Colon (tissue), 2 donors: ENCODE results near the gene MAPKBP1.

ENCODE experiments used
- FAIRE-seq: peaks from 2 replicates; lab custom pipeline; 2012; peaks lifted over from hg19 to GRCh38; lab: Jason Lieb, UNC
- donor health status: control.
- donor health status: control.

MAPKBP1 gene

GRCh38 chr15:41870689-41871081 lies 96.4 kb downstream of the MAPKBP1 start:
- FAIRE-seq: no peak

- no peak for FAIRE-seq
Observed at GRCh38 chr15:41871175-41871905, 97.1 kb downstream of the MAPKBP1 start.

GRCh38 chr15:41872166-41872747 lies 98.0 kb downstream of the MAPKBP1 start:
- no peak for FAIRE-seq

GRCh38 chr15:41873711-41874110 lies 99.4 kb downstream of the MAPKBP1 start:
- FAIRE-seq: no peak

- no peak for FAIRE-seq
Observed at GRCh38 chr15:41874736-41875135, 100.5 kb downstream of the MAPKBP1 start.

- FAIRE-seq: no peak
Observed at GRCh38 chr15:41876007-41876406, 101.7 kb downstream of the MAPKBP1 start.

GRCh38 chr15:41876689-41877088 lies 102.4 kb downstream of the MAPKBP1 start:
- no peak for FAIRE-seq
